ENCODE measurements around the gene BRI3BP.
"Not testable (repeated sequence)": the region's sequence is repeated elsewhere in the genome, so short reads cannot be mapped to it uniquely, and the experiment has no call there.

BRI3BP gene

DNA sequence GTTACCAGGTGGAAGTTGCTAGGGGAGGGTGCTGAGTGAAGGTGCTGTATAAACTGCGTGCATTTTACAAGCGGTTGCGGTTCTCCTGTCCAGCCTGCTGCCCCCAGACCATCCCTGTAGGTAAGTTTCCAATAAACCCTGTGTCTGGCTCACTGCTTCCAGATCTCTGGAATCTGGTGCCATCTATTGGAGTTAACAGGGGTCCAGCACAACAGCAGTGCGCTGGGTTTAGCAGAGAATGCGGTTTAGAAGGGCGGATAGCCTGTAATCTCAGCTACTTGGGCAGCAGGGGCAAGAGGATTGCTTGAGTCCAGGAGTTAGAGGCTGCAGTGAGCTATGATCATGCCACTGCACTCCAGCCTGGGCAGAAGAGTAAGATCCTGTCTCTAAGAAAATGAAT lies 76.7 kb downstream of the BRI3BP start:
- DNase-seq = no peak

DNA sequence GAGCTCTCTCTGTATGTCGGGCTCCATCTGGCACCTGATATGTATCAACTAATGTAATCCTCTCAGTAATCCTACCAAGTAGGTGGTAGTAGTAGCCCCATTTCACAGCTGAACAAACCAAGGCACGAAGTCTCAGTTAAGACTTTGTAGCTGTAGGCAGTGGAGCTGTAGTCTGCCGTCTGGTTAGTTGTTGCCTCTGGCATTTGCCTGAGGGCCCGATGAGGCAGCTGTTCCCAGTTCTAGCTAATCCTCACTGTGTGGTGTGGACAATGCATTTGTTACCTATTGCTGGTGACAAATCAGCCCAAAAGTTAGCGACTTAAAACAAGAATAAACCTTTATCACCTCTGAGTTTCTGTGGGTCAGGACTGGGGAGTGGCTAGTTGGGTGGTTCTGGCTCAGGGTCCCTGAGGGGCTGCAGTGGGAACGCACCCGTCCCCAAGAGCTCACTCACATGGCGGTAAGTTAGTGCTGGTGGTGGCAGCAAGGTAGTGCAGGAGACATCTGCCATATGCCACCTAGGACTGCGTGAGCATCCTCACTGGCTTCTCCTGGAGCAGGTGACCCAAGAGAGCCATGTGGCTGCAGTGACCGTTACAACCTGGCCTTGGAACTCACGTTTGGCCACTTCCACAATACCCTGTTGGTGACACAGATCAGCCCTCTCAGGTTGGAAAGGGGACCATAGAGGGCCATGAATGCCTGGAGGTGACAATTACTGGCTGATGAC lies 77.4 kb downstream of the BRI3BP start:
- DNase-seq = no peak

DNA sequence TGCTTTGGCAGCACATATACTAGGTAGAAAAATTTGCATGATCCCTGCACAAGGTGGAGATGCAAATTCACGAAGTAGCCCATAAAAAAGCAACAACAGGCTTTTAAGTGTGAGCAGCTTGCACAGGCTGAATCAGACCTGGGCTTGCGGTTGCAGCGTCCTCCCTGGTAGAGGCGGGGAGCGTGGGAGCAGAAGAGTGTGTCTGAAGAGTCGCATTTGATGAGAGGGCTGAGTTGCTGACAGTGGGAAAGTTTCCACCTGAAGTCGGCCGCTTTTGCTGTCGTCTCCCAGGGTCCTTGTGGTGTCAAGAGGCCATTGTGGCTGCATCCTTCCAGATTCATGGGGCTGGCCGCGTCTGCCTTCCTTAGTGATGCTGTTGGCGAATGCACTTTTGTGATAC lies 78.0 kb downstream of the BRI3BP start:
- DNase-seq = no peak

DNA sequence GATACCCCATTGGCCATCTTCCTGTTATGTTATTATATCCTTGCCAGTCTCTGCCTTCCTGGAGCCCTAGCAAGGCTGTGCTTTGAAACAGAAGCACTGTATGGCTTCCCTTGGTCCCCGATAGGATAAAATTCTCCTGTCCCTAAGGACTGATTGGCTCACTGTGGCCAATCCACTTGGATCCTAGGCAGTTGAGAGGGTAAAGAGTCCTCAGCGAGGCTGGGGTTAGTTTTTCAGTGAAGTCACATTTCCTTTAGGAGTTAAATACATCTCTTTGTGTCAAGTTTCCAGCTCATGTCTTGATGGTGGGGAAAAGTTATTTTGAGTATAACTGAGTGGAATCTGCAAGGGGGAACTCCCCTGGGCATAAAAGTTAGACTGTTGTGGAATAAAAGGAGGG lies 79.1 kb downstream of the BRI3BP start:
- no peak for DNase-seq

DNA sequence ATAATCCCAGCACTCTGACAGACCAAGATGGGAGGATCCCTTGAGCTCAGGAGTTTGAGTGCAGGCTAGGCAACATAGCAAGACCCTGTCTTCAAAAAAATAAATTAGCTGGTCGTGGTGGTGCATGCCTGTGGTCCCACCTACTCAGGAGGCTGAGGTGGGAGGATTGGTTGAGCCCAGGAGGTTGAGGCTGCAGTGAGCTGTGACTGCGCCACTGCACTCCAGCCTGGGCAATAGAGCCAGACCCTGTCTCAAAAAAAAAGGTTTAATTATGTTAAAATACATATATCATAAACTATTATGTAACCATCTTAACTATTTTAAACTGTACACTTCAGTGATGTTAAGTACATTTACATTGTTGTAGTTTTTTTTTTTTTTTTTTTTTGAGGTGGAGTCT lies 80.8 kb downstream of the BRI3BP start:
- not testable (repeated sequence) for DNase-seq

DNA sequence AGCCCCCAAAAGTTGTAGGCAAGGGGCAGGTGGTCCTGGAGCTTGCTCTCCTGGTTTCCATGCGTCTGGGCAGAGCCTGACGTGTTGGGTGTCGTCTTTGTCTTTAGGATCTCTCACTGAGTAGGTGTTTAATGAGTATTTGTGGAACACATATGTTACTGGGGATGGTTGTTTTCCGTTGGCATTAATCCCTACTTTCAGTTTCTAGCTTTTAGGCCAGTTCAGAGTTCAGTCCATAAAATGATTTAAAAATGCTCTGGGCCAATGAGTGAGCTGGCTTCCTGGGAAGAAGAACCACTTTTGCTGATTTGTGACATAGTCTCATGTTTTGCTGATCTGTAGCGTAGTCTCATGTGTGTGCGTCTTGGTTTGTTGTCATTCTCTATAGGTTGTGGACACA lies 82.7 kb downstream of the BRI3BP start:
- DNase-seq = no peak

DNA sequence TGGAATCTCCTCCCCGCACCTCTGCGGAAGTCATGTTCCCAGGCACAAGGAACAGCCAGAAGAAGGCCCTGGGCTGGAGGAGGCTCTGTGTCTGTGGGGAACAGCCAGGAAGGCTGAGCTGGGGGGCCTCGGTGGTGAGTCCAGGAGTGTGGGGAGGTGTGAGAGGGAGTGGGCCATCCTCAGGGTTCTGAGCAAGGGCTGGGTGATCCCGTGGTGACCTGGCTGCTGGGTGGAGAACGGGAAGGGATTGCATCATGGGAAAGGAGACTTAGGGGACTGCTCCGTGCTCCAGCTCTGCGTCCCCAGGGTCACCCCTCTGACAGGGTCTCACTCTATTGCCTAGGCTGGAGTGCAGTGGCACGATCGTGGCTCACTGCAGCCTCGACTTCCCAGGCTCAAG lies 85.6 kb downstream of the BRI3BP start:
- no peak for DNase-seq

DNA sequence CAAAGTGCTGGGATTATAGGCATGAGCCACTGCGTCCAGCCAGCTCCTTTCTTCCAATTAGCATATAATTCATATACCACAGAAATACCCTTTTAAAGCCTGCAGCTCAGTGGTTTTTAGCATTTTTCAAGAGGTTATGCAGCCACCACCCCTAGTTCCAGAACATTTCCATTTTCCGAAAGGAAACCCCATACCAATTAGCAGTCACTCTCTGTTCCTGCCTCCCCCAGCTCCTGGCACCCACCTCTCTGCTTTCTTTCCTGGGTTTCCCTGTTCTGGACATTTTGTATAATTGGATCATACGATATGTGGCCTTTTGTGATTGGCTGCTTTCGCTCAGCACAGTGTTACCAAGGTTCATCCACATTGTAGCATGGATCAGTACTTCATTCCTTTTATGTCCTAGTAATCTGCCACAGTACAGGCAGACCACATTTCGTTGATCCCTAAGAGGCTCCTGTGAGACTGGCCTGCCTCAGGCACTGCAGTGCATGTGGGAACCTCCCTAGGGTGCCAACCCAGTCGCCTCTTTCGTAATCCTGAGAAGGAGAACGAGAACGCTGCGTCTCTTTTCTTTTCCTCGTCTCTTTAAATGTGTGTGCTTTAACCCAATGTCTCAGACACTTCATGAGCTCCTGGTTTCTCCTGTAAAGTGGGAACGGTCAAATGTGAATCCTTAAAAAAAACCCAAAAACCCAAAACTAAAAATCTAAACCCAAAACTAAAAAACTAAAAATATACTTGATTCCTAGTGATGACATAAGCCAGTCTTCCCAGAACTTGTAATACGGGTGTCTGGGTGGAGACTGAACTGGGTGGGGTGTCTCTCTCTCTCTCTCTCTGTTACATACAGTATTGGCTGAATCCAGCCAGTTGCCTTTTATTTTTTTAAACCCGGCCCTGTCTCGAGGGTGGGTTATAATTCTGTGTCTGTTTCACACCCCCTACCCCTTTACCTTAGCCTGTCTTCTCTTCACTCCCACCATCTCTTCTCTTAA lies 86.5 kb downstream of the BRI3BP start:
- DNase-seq = no peak
